SK-N-SH treated with all-trans-retinoic acid at 6 μM for 48 hours (cell line): Measurements from ENCODE around the gene ARHGEF3.

Source experiments
- ARNTL ChIP-seq: fragments of 450-650 bp; formaldehyde crosslinking; IDR thresholded peaks from 2 replicates; pipeline ENCODE4 v1.5.0; 2020; ENCODE audit warnings: low read depth, mild to moderate bottlenecking, moderate library complexity, borderline replicate concordance
- CSRNP3 ChIP-seq: fragments of 250-450 bp; sonication (Bioruptor Pico); IDR thresholded peaks from 2 replicates; pipeline ENCODE4 v1.5.1; 2021; ENCODE audit warnings: mild to moderate bottlenecking, moderate library complexity
- TCF4 ChIP-seq: fragments of 250-450 bp; sonication (Bioruptor Pico); IDR thresholded peaks from 2 replicates; pipeline ENCODE4 v1.8.0; 2021; ENCODE audit warnings: mild to moderate bottlenecking, moderate library complexity, borderline replicate concordance
- TOX ChIP-seq: fragments of 250-450 bp; sonication (Bioruptor Pico); IDR thresholded peaks from 2 replicates; pipeline ENCODE4 v1.8.0; 2021; ENCODE audit warnings: mild to moderate bottlenecking, moderate library complexity, borderline replicate concordance
- ZC3H10 ChIP-seq: fragments of 250-450 bp; sonication (Bioruptor Pico); IDR thresholded peaks from 2 replicates; pipeline ENCODE4 v1.5.1; 2021; ENCODE audit warnings: mild to moderate bottlenecking, moderate library complexity
- ZFP3 ChIP-seq: fragments of 250-450 bp; sonication (Bioruptor Pico); IDR thresholded peaks from 2 replicates; pipeline ENCODE4 v1.5.0; 2020; ENCODE audit warnings: mild to moderate bottlenecking, moderate library complexity
- ZNF8 ChIP-seq: fragments of 450-650 bp; formaldehyde crosslinking; IDR thresholded peaks from 2 replicates; pipeline ENCODE4 v1.5.0; 2020; ENCODE audit warnings: mild to moderate bottlenecking, moderate library complexity
- TF ChIP-seq, protein P1 (sequence below): fragments of 250-450 bp; sonication (Bioruptor Pico); IDR thresholded peaks from 2 replicates; pipeline ENCODE4 v1.8.0; 2021; ENCODE audit warnings: low read depth, mild to moderate bottlenecking, moderate library complexity, borderline replicate concordance

DNA sequence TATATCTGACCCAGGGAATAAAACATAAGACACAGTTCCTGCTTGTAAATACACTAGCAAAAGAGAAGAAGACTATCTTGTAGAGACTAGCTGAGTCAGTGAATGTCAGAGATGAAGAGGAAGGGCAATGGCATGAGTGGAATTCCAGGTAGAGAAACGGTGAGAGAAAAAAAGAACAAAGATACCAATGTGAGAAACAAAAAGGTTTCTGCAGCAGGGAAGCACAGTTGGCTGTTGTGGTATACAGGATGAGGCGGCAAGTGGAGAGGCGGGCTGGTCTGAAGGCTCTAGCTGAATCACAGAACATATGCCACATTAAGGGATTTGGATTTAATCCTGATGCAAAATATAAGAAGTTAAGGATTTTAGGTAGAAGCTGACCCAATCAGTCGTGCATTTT lies 101.6 kb downstream of the ARHGEF3 start:
- TF ChIP-seq TOX (CRISPR knock-in tag) (no peak), CSRNP3 (CRISPR knock-in tag) (no peak), ARNTL (CRISPR knock-in tag) (no peak), ZFP3 (CRISPR knock-in tag) (no peak), TCF4 (CRISPR knock-in tag) (no peak), ZC3H10 (CRISPR knock-in tag) (no peak), ZNF8 (no peak)
- TF ChIP-seq, protein P1, sequence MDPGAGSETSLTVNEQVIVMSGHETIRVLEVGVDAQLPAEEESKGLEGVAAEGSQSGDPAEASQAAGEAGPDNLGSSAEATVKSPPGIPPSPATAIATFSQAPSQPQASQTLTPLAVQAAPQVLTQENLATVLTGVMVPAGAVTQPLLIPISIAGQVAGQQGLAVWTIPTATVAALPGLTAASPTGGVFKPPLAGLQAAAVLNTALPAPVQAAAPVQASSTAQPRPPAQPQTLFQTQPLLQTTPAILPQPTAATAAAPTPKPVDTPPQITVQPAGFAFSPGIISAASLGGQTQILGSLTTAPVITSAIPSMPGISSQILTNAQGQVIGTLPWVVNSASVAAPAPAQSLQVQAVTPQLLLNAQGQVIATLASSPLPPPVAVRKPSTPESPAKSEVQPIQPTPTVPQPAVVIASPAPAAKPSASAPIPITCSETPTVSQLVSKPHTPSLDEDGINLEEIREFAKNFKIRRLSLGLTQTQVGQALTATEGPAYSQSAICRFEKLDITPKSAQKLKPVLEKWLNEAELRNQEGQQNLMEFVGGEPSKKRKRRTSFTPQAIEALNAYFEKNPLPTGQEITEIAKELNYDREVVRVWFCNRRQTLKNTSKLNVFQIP (CRISPR knock-in tag), result no peak
